NCI-H345 treated with DMSO at 0.1 percent for 48 hours (cell line): ENCODE results near the gene PPY.
"Not testable (repeated sequence)": the region's sequence is repeated elsewhere in the genome, so short reads cannot be mapped to it uniquely, and the experiment has no call there.

Experiments
- DNase-seq: peaks from one replicate; lab custom pipeline; 2025; ENCODE audit not compliant: unreplicated experiment; lab: John Stamatoyannopoulos, UW

Gene PPY

GRCh38 chr17:43906951-43907424, 35.3 kb downstream of the PPY start:
- no peak for DNase-seq

- DNase-seq: peak; percentile 43
Measured at GRCh38 chr17:43905985-43906852, 36.1 kb downstream of the PPY start.

DNA sequence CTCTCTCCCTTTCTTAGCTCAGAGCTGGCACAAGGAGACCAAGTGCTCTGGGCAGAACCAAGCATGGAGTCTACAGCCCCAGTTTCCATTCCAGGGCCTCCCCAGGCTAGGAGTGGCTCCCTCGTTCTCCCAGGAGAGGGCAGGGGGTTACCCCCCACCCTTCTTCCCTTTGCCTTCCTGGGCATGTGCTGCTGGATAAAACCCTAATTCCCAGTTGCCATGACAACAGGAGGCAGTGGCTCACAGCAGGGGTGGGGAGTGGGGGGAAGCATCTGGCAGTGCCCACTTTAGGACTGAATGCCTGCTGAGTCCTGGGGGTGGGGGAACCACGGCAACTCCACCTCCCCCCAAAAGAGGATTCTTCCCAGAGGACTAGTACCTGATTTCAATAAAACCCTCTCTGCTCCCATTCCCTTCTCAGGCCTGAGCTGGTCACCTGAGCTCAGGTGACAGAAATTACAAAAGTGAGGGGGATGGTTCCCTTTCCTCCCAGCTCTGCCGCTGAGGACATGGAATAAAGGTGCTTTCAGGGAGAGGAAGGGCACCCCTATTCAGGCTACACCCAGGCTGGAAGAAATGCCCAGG, 36.8 kb downstream of the PPY start:
- DNase-seq: no peak

- DNase-seq: no peak
Measured at GRCh38 chr17:43901861-43902589, 40.3 kb downstream of the PPY start.

- DNase-seq: no peak
Measured at GRCh38 chr17:43900858-43901754, 41.2 kb downstream of the PPY start.

DNA sequence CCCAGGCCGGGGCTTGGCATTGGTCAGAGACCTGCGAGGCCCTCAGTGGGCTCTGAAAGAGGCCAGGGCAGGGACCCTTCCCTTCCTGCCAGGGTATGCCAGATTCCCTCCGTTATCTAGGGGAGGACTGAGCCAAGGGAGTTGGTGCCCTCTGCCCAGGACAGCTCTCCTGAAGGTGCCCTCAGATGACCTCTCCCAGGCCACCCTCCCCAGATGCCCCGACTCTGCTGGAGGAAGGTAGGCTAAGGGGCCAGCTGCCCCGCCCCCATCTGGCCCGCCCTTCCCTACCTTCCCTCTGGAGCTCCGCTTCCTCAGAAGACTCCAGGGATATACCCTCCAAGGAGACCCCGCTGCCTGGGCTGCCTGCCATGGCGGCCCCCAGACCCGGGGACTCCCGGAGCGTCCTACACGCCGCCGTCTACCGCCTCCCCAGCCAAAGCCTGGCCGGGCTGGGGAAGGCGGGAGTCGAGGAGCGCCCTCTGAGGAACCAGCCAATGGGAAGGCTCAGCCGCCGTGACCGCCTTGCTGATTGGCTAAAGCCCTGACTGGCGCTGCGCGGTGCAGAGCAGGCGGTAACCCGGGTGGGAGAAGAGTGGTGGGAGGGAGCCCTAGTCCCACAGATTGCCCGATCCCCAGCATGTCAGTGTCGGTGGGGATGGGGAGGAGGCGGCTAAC, 42.0 kb downstream of the PPY start:
- peak; percentile 81 for DNase-seq

DNA sequence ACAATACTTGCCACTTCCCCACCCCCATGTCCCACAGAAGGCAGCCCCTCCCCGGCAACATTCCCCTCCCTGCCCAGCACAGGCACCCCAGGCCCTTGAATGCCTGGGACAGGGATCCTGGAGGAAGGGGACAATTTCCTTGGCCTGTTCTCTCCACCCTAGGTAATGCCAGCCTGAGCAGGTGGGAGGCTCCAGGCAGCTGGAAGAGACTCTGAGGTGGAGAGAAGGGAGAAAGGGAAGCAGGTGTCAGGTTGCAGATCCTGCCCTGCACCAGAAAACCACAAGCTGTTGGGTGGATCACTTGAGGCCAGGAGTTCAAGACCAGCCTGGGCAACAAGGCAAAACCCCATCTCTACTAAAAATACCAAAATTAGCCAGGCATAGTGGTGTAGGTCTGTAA, 43.8 kb downstream of the PPY start:
- no peak for DNase-seq

DNA sequence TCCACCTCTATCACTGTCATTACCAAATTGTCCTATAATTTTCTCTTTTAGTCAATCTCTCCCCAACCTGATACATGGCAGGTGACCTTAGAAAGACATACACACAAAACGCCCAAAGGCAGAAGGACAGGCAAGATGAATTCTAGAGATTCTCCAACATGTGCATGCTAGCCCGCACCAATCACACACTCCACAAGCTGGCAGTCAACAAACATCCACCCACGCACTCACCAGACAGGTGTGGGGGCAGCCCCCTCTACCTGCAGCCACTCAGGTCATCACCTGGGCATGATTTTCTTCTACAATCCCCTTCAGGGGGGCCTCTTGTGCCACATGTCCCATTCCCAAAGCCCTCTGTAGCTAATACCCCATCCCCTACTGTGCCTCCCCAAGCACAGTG, 44.4 kb downstream of the PPY start:
- no peak for DNase-seq

DNA sequence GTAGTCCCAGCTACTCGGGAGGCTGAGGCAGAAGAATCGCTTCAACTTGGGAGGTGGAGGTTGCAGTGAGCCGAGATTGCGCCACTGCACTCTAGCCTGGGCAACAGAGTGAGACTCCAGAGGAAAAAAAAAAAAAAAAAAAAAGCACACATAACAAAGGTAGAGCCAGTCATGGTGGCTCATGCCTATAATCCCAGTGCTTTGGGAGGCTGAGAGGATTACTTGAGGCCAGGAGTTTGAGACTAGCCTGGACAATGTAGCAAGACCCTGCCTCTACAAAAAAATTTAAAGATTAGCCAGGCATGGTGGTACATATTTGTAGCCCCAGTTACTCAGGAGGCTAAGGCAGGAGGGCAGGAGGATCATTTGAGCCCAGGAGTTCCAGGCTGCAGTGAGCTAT, 47.8 kb downstream of the PPY start:
- DNase-seq: not testable (repeated sequence)

DNA sequence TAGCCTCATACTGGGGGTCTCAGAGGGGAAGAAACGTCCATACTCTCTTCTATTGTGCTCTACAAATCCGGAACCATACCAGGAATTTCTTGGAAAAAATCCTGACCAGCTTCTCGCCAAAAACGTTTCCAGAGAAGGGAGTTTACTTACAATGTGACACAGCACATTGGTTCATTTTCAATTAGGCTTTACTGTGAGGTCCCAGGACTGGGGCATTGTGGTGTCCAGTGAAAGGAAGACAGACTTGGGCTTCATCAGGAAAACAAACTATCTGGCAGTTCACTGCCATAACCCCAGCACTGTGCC, 49.7 kb downstream of the PPY start:
- no peak for DNase-seq

GRCh38 chr17:43891851-43892646, 50.2 kb downstream of the PPY start:
- DNase-seq: no peak
